ENCODE data around the gene PLSCR3.

Gene PLSCR3

DNA sequence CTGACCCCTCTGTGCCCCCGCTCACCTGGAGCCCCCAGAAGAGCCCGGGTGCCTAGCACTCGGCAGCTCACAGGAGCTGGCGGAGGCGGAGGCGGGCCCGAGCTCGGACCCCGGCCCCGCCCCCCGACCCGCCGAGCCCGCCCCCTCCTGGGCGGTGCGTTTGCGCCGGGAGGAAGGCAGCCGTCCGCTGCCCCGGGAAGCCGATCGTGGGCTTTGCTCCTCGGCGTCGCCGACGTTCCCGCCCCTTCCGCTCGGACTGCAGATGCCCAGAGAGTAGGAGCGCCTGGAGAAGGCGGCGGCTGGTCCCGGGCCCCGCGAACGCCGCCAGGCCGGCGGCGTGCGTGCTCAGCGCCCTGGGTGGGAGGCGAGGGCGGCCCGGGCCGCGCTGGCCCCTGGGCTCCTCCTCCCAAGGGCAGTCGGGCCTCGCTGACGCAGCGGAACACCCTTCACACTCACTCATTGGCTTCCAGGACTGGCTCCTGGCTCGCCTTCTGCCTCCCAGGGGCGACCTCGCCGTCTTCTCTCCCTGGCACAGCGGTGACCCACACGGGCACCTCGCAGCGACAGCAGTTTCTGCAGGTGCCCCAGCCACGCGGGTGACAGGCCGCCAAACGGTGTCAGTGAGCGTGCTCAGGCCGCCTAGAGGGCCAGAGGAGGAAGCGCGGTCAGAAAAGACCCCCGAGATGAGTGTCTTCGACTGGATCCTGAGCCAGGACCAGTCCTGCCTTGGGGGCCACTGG, at the start of gene PLSCR3:
TSS of gene PLSCR3 (minus strand) at position 74 of the 740 bp plus-strand sequence. CDS start 415 bp downstream, outside the sequence.
- H3K4me3 ChIP-seq (ENCODE audit: low read depth, low read length), result peak within 1 kb of the TSS; percentile 92
- TF ChIP-seq CTCF (IDR thresholded peaks at IDR 0.05; ENCODE audit: borderline replicate concordance, insufficient read depth, low read depth, low read length), result peak; percentile 64

DNA sequence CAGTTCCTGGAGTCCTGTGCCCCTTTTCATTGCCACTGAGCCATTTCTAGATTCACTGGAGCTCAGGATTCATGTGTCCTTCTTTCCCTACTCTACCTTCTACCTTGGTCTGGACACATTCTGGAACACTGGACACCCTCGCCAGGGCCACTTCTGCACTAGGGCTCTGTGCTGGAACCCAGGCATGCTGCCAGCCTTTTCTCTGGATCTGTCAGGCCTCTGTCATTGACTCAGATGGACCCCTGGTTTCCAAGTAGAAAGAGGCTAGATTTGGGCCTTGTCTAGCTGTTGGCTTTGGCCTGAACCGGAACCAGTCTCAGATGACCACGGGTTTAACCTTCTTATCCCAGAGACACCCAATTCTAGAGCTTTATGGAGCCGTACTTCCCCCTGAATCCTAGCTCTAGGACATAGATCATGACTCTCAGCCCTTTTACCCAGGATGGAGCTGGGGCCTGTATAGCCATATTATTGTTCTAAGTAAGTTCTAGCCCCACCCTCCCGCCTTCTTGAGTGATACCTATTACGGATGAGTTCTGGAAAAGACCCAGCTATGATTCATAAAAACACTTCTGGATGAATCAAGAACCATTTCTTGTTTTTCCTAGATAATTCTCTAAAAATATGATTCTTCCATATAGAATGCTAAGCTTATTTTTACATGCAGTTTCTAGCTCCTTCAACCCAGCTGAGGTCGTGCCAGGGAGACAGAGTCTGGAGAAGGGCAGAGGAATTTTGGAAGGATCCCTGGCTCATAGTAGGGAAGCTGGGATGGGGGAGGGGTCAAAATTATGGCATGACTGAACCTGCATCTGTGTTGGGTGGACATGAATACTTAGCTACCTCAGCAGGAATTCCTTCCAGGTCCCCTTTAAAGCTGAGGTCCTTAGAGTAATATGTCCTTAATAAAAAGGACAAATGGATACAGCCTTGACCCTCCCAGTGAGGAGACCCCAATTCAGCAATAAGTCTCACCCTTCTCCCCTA, 49.5 kb upstream of the PLSCR3 start:
- TF ChIP-seq CTCF (IDR thresholded peaks at IDR 0.05; ENCODE audit: borderline replicate concordance, insufficient read depth, low read depth, low read length), result no peak
- no peak overlapping the region for H3K4me3 ChIP-seq (ENCODE audit: low read depth, low read length)

- H3K4me3 ChIP-seq (ENCODE audit: low read depth, low read length), result no peak overlapping the region
- TF ChIP-seq CTCF (IDR thresholded peaks at IDR 0.05; ENCODE audit: borderline replicate concordance, insufficient read depth, low read depth, low read length), result no peak
Measured at GRCh38 chr17:7442142-7442541, 47.8 kb upstream of the PLSCR3 start.

- H3K4me3 ChIP-seq (ENCODE audit: low read depth, low read length), result no peak overlapping the region
- no peak for TF ChIP-seq CTCF (IDR thresholded peaks at IDR 0.05; ENCODE audit: borderline replicate concordance, insufficient read depth, low read depth, low read length)
Measured at GRCh38 chr17:7441266-7441665, 46.9 kb upstream of the PLSCR3 start.

- H3K4me3 ChIP-seq (ENCODE audit: low read depth, low read length), result peak overlapping the region; percentile 45
- TF ChIP-seq CTCF (IDR thresholded peaks at IDR 0.05; ENCODE audit: borderline replicate concordance, insufficient read depth, low read depth, low read length), result no peak
Measured at GRCh38 chr17:7440834-7441195, 46.5 kb upstream of the PLSCR3 start.

DNA sequence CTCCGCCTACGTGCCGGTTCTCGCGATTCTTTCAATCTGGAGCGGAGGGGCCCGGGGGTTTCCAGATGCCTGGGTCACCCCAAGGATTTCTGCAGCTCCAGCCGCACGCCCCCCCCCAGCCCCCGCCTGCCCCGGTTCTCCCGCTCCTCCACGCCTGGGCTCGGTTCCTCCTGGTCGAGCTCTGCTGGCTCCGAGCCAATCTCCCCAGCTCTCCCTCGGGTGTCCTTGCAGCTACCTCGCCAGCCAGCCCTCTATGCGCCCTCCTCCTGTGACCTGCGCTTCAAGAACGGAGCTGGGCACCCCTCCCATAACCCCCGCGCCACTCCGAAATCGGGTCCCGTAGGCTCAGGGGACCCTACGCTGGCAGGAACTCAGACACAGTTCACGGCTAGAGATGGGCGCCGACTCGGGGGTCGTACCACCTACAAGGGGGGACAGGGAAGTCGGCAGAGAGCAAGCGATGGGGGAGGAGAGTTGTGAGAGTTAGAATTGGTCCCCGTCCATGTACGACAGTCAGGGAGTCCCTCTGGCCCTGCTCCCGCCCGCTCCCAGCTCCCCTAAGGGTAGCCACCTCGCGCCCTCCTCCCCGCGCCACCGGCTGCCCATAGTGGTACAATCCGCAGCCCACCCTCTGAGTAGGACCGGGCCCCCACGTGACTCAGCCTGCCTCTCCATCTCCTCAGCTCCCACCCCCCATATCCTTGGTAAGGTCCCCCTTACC, 45.9 kb upstream of the PLSCR3 start:
- no peak for TF ChIP-seq CTCF (IDR thresholded peaks at IDR 0.05; ENCODE audit: borderline replicate concordance, insufficient read depth, low read depth, low read length)
- peak overlapping the region; percentile 45 for H3K4me3 ChIP-seq (ENCODE audit: low read depth, low read length)
